ENCODE measurements around the gene MAP4K5.

DNA sequence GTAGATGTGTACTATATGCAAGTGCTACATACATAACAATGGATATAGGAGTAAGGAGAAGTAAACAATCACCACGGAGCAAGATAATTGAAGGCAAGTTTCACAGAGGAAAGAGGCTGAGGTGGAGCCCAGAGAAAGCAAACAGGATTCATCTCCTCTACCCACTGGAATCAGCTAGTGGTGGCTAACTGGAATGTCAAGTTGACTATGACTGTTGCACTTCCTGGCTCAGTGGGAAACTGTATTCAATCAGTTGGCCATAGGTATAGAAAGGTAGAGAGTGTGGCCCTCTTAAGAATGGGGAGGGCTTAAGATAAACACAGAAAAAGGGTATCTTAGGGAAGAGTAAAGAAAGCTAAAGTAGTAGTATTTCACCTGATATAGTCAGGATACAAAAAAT, 62.4 kb downstream of the MAP4K5 start:
- TF ChIP-seq, protein P1, sequence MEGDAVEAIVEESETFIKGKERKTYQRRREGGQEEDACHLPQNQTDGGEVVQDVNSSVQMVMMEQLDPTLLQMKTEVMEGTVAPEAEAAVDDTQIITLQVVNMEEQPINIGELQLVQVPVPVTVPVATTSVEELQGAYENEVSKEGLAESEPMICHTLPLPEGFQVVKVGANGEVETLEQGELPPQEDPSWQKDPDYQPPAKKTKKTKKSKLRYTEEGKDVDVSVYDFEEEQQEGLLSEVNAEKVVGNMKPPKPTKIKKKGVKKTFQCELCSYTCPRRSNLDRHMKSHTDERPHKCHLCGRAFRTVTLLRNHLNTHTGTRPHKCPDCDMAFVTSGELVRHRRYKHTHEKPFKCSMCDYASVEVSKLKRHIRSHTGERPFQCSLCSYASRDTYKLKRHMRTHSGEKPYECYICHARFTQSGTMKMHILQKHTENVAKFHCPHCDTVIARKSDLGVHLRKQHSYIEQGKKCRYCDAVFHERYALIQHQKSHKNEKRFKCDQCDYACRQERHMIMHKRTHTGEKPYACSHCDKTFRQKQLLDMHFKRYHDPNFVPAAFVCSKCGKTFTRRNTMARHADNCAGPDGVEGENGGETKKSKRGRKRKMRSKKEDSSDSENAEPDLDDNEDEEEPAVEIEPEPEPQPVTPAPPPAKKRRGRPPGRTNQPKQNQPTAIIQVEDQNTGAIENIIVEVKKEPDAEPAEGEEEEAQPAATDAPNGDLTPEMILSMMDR (IDR thresholded peaks at IDR 0.05): no peak
- TF ChIP-seq POLR2AphosphoS5 (IDR thresholded peaks at IDR 0.05) (no peak), POLR2A (IDR thresholded peaks at IDR 0.05) (no peak), EP300 (IDR thresholded peaks at IDR 0.05; ENCODE audit: low read depth) (no peak)

Data from transverse colon (tissue), 4 donors.